ENCODE measurements around the gene ABCB8.

DNA sequence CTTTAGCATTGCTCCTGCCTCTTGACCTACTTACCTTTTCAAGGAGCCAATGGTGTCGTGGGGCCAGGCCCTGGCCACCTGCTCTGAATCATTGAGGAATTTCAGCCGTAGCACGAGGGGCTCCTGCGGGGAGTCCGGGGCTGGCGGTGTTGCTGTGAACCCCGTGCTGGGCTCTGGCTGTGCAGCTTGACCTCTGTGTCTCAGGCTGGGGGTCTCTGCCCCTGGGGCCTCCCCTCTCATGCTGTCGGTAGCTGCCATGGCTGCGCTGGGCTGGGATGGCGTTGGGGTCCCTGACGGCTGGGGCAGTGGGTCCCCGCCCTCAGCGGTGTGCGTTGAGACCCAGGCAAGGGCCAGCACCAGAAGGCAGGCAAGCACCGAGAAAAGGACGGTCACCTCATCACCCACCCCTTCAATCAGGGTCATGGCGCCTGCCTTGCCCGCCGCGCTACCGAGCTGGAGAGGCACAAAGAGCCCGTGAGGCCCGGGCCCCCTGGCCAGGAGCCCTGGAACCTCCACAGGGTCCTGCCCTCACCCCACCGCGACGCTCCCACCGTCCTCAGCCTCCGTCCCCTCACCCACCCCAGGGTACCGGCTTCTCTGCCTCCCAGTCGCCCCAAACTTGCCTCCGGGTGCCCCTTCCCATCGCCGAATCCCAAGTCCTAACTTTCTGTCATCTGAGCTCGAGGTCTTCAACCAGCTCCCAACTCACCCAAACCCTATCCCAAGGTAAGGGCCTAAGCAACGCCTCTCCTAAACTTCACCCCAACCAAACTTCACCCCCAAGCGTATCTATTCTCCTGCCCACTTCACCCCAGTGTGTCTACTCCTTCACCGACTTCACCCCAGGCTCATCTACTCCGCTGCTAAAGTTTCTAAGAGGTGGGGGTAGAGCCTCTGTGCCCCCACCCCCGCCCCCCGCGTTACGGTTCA, 54.2 kb downstream of the ABCB8 start:
- TF ChIP-seq, protein P1, sequence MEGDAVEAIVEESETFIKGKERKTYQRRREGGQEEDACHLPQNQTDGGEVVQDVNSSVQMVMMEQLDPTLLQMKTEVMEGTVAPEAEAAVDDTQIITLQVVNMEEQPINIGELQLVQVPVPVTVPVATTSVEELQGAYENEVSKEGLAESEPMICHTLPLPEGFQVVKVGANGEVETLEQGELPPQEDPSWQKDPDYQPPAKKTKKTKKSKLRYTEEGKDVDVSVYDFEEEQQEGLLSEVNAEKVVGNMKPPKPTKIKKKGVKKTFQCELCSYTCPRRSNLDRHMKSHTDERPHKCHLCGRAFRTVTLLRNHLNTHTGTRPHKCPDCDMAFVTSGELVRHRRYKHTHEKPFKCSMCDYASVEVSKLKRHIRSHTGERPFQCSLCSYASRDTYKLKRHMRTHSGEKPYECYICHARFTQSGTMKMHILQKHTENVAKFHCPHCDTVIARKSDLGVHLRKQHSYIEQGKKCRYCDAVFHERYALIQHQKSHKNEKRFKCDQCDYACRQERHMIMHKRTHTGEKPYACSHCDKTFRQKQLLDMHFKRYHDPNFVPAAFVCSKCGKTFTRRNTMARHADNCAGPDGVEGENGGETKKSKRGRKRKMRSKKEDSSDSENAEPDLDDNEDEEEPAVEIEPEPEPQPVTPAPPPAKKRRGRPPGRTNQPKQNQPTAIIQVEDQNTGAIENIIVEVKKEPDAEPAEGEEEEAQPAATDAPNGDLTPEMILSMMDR (conservative IDR thresholded peaks at IDR 0.05; ENCODE audit: low read depth, low read length), result no peak
- TF ChIP-seq POLR2A (IDR thresholded peaks at IDR 0.05; ENCODE audit: low read depth, low read length) (no peak), CHD1 (IDR thresholded peaks at IDR 0.05; ENCODE audit: low read depth, low read length) (no peak), MAFK (IDR thresholded peaks at IDR 0.05; ENCODE audit: low read depth, low read length) (no peak), NFE2L2 (IDR thresholded peaks at IDR 0.05; ENCODE audit: low read depth, low read length) (no peak)
- TF ChIP-seq, protein P2, sequence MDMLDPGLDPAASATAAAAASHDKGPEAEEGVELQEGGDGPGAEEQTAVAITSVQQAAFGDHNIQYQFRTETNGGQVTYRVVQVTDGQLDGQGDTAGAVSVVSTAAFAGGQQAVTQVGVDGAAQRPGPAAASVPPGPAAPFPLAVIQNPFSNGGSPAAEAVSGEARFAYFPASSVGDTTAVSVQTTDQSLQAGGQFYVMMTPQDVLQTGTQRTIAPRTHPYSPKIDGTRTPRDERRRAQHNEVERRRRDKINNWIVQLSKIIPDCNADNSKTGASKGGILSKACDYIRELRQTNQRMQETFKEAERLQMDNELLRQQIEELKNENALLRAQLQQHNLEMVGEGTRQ (IDR thresholded peaks at IDR 0.05; ENCODE audit: low read depth, low read length), result no peak
